IPS-18c (cell line): ENCODE data around the gene RASSF4.

Experiments
- H3K4me3 ChIP-seq: 2 replicates; pipeline ENCODE4 v1.7.0; 2013; ENCODE audit warnings: low read depth, mild to moderate bottlenecking, low read length, moderate library complexity; ENCODE audit not compliant: insufficient read depth
- H3K9me3 ChIP-seq: one replicate; pipeline ENCODE4 v1.6.1; 2013; ENCODE audit warnings: mild to moderate bottlenecking, low read length, moderate library complexity; ENCODE audit not compliant: control insufficient read depth, insufficient read depth

Gene RASSF4

GRCh38 chr10:44956226-44956625 lies 3.4 kb upstream of the RASSF4 start:
- no peak overlapping the region for H3K4me3 ChIP-seq
- no peaks in the 10 kb centered on the region for H3K9me3 ChIP-seq

- Histone ChIP-seq H3K9me3 (no peaks in the 10 kb centered on the region), H3K4me3 (no peak overlapping the region)
These were observed 2.6 kb upstream of the RASSF4 start for GRCh38 chr10:44956717-44957706.

- no peaks in the 10 kb centered on the region for H3K9me3 ChIP-seq
These were observed 1.3 kb upstream of the RASSF4 start for GRCh38 chr10:44958196-44958897.

GRCh38 chr10:44958898-44959246 lies 730 bp upstream of the RASSF4 start:
- Histone ChIP-seq H3K4me3 (peak overlapping the region; percentile 91), H3K9me3 (no peaks in the 10 kb centered on the region)

More at GRCh38 chr10:44958196-44958897, 1.3 kb upstream of the RASSF4 start:
- peak overlapping the region; percentile 91; the same call in 1 of the 2 replicates for H3K4me3 ChIP-seq

- Histone ChIP-seq H3K9me3 (no peaks in the 10 kb centered on the region), H3K4me3 (peak overlapping the region; percentile 70)
These were observed 472 bp downstream of the RASSF4 start for GRCh38 chr10:44960088-44960460.

GRCh38 chr10:44960482-44961229 lies 1.1 kb downstream of the RASSF4 start:
- Histone ChIP-seq H3K4me3 (no peak overlapping the region), H3K9me3 (no peaks in the 10 kb centered on the region)

- Histone ChIP-seq H3K9me3 (no peaks in the 10 kb centered on the region), H3K4me3 (no peak overlapping the region)
These were observed 1.6 kb downstream of the RASSF4 start for GRCh38 chr10:44961230-44961571.

- no peaks in the 10 kb centered on the region for H3K9me3 ChIP-seq
- no peak overlapping the region for H3K4me3 ChIP-seq
These were observed 2.5 kb downstream of the RASSF4 start for GRCh38 chr10:44961931-44962750.

- H3K4me3 ChIP-seq: 0 out of 2 replicates have a peak overlapping the region, but pooled peaks have one; percentile 15
- H3K9me3 ChIP-seq: no peaks in the 10 kb centered on the region
These were observed 3.5 kb downstream of the RASSF4 start for GRCh38 chr10:44962870-44963738.

GRCh38 chr10:44963772-44964633 lies 4.4 kb downstream of the RASSF4 start:
- no peak overlapping the region for H3K4me3 ChIP-seq
- no peaks in the 10 kb centered on the region for H3K9me3 ChIP-seq

- no peak overlapping the region for H3K4me3 ChIP-seq
These were observed 5.5 kb downstream of the RASSF4 start for GRCh38 chr10:44965104-44965503.

GRCh38 chr10:44965651-44966097 lies 6.1 kb downstream of the RASSF4 start:
- H3K9me3 ChIP-seq: no peaks in the 10 kb centered on the region
- H3K4me3 ChIP-seq: no peak overlapping the region

More at GRCh38 chr10:44965104-44965503, 5.5 kb downstream of the RASSF4 start:
- H3K9me3 ChIP-seq: no peaks in the 10 kb centered on the region

GRCh38 chr10:44966129-44966815 lies 6.7 kb downstream of the RASSF4 start:
- H3K9me3 ChIP-seq: no peaks in the 10 kb centered on the region
- no peak overlapping the region for H3K4me3 ChIP-seq

- Histone ChIP-seq H3K4me3 (no peak overlapping the region), H3K9me3 (no peaks in the 10 kb centered on the region)
These were observed 7.4 kb downstream of the RASSF4 start for GRCh38 chr10:44966816-44967509.
